GM19193 (cell line): Measurements from ENCODE around the gene IFT80.

Experiments
- POLR2A ChIP-seq: IDR thresholded peaks from 4 replicates; pipeline ENCODE4 v1.6.1; 2011; ENCODE audit not compliant: insufficient read depth, insufficient read length; ENCODE audit errors: extremely low read depth

Gene IFT80

DNA sequence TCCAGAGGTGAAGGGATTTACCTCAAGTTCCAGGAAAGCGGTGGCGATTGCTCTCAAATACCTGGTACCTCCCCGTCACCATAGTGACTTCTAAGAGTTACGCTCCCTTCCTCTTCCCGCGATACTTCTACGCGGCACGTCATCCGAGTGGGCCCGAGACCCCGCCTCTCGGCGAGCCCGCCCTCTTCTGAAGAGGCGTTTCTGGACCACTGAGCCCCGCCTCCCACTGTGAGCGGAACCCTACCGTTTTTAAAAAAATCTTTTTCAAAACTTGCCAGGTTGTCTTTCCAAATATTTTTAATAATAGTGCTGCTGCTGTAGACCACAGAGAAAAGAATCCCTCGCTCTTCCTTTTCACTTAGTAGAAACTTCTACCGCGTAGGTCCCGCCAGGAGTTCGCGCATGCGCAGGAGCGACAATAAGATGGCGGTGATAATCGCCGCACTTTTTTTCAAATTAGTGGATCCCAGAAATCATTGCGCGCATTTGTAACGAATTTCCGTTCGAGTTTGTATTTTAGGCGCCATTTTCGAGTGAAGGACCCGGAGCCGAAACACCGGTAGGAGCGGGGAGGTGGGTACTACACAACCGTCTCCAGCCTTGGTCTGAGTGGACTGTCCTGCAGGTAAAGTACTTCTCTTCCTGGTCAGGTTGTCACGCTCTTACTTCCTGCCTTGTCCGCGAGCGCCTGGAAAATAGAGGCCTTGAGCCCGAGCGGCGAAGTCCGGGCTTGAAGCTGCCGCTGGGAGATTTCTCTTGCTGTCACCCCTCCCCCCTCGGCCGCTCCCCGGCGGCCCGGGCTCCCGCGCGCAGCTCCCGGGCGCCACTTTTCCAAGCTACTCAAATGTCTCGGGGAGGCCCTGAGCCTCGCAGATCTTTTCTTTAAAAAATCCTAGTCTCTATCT lies at the start of gene IFT80, which contains the start of gene SMC4:
Gene IFT80 (minus strand): TSS at position 101 of the 905 bp plus-strand sequence. CDS start 14,625 bp downstream, outside the sequence.
Gene SMC4 (plus strand): TSS at position 526 of the 905 bp plus-strand sequence. CDS start 1,177 bp downstream, outside the sequence.
- peak; percentile 79 for TF ChIP-seq POLR2A

DNA sequence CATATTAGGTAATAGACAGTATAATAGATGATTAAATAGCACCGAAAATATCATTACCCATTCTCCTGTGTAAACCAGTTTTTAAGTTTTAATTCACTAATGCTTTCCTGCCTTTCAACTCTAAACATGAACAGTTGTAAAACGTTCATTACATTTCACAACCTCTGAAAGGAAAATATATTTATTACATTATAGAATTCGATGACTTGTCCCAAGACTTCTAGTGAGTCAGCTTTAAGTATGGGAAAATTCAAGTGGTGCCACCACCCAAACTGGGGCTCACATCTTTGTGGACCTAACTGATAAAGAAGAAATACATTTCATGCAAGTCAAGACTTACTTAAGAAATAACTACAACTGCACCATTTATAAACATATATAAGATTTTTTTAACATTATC lies 48.5 kb upstream of the IFT80 start:
- no peak for TF ChIP-seq POLR2A

DNA sequence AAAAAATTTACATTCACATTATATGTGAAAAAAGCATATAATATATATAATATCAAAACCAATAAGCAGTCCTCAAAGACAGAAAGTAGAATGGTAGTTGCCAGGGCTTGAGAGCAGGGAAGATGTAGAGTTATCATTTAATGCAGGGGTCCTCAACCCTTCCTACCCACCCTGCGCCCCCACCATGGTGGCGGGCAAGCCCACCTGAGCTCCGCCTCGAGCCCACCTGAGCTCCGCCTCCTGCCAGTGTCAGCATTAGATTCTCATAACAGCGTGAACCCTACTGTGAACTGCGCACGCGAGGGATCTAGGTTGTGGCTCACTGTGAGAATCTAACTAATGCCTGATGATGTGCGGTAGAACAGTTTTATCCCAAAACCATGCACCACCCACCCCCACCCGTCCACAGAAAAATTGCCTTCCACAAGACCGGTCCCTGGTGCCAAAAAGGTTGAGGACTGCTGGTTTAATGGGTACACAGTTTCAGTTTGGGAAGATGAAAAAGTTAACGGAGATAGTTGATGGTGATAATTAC lies 47.6 kb upstream of the IFT80 start:
- no peak for TF ChIP-seq POLR2A

DNA sequence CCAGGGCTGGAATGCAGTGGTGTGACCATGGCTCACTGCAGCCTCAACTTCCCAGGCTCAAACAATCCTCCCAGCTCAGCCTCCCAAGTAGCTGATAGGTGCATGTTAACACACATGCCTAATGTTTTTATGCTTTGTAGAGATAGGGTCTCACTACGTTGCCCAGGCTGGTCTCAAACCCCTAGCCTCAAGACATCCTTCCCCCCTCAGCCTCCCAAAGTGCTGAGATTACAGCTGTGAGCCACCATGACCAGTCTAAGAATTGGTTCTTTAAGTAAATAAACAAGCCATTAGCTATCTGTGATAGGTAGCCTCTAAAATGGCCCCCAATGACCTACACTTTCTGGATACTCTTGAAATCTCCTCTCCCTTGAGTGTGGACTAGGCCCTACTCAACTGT lies 46.8 kb upstream of the IFT80 start:
- no peak for TF ChIP-seq POLR2A

DNA sequence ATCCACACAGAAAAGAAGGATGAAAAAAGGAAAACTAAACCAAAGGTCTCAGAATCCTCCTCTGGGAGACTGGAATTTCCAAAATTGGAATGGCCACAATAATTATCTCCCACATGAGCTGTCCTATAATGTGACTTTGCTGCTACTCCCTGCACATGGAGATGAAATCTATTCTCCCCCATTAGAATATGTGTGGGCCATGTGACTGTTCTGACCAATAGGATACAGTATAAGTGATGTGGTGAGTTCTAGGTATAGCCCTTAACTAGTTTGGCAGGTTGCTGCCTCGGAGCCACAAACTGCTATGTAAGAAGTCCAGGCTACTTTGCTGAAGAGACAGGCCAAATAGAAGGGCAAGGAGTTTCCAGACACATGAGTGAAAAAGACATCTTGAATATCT lies 45.4 kb upstream of the IFT80 start:
- TF ChIP-seq POLR2A, result no peak

DNA sequence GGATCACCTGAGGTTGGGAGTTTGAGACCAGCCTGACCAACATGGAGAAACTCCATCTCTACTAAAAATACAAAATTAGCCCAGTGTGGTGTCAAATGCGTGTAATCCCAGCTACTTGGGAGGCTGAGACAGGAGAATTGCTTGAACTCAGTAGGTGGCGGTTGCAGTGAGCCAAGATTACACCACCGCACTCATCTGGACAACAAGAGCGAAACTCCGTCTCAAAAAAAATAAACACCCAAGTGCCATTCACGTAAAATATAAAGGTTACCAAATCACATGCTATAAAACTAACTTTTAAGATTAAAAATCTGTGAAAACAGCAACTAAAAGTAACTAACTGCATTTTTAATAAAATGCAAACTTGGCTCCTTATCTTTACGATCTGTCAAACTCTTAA lies 41.7 kb upstream of the IFT80 start:
- TF ChIP-seq POLR2A, result no peak

DNA sequence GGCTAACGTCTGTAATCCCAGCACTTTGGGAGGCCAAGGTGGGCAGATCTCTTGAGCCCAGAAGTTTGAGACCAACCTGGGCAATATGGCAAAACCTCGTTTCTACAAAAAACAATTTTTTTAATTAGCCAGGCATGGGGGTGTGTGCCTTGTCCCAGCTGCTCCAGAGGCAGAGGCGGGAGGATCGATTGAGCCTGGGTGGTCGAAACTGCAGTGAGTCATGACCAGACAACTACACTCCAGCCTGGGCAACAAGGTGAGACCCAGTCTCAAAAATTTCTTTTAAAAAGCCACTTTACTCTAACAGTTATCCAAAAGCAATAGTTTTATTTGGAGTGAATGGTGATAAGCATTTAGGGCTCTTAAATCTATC lies 38.0 kb upstream of the IFT80 start:
- no peak for TF ChIP-seq POLR2A

DNA sequence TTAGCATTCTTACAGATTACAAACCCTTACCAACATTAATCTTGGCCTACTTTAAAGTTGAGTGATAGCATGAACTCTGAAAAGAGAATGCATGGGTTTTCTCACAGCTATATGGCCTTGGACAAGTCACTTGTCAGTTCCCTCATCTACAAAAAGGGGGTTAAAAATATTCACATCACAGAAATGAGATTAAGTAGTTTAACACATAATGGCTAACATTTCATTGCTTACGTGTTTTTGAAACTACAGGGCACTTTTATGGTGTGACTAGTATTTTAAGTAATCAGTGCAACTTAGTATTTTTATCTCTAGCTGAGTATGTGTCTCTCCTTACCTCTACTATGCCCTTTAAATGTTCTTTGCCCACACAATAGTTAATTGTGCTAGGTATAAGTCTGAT lies 36.7 kb upstream of the IFT80 start:
- no peak for TF ChIP-seq POLR2A

DNA sequence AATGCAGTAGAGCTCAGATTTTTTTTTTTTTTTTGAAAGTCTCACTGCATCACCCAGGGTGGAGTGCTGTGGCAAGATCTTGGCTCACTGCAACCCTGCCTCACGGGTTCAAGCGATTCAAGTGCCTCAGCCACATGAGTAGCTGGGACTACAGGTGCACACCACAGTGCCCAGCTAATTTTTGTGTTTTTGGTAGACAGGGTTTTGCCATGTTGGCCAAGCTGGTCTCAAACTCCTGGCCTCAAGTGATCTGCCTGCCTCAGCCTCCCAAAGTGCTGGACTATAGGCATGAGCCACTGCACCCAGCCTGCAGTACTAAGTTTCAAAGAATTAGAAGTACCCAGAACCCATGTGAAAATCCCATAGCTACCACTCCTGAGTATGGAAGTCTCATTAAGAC lies 36.1 kb upstream of the IFT80 start:
- TF ChIP-seq POLR2A, result no peak

DNA sequence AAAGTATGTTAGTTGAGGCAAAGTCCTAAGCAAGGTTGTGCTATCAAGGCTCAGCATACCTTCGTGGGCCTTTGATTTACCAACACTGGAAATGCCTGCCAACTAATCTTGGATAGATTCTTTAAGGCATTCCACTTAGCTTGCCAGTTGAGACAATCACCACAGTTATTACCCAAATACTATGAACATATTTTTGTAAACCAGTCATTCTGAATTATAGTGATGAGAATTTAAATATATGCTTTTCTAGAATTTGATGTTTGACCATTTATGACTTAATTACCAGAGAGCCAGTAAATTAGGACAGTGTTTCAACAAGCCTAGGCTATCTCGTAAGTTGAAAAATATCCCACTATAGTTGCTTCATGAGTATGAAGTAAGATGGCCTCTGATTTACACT lies 35.0 kb upstream of the IFT80 start:
- no peak for TF ChIP-seq POLR2A

DNA sequence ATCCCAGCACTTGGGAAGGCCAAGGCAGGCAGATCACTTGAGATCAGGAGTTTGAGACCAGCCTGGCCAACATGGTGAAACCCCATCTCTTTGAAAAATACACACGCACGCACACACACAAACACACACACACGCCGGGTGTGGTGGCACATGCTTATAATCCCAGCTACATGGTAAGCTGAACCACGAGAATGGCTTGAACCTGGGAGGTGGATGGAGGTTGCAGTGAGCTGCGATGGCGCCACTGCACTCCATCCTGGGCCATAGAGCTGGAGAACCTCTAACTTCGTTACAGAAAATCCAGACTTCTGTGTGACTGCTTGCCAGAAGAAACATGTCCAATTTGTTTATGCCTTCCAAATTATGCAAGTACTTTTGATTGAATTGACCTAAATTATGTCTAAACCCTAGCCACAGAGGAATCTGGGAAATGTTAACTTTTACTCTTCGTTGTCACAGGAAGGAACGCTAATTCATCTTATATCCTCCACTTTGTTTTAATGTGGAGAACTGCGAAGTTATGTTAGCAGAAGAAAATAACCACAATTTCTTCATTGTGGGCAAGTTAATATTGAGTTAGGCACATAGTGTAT lies 28.9 kb upstream of the IFT80 start:
- TF ChIP-seq POLR2A, result no peak

DNA sequence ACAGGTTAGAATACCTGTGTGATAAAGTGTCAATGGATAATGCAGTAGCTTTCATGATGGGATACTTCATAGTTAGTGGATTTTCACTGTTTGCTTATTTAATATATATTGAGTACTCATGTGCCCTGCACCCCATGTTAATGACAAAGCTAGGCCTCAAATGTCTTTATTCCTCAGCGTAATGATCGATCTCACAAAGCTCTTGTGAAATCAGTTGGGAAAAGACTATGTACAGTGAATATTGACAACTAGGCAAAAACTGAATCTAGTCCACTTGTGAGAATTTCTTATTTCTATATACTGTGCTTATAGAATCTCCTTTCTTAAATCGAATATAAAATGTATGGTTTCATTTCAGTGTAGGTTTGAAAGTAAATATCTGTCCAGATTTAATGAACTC lies 18.3 kb upstream of the IFT80 start:
- no peak for TF ChIP-seq POLR2A

DNA sequence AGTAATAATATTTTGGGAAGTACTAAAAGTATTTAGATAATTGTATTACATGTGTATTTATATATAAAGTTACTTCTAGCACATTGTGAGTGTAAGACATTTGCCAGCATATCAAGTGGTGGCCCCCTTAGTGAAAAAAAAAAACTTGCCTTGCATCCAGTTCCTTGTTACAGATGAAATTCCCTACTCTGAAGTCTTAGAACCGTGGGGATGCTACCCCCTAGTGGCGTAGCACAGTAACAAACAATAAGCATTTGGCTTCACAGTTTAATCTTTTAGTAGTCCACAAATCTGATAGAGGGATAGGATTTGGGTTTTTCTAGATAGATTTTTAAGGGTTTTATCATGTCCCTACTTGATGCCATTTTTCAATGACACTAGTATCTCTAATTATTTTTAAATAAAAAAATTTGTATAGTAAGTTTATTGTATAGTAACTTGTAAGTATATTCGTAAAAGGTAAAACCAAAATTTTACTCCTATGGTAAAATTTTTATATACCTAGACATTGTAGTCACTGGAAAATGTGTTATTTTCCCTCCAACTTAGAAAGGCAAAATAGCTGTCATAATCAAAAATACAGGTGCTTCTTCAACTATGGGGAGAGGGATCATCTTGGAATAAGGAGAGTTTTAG lies 14.7 kb upstream of the IFT80 start:
- TF ChIP-seq POLR2A, result no peak

DNA sequence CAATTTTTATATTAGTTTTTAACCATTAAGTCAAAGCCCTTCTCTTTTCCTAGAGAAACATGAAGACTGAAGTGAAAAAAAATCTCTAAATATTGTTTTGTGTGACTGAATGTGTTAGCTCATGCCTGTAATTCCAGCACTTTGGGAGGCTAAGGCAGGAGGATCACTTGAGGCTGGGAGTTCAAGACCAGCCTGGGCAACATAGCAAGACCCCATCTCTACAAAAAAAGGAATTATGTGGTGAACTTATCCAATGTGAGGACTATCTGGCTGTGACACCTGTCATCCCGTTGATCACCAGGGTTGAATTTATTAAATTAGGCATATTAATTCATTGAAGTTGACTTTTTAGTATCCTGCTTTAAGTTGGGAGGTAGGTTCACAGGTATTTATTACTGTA lies 13.5 kb upstream of the IFT80 start:
- no peak for TF ChIP-seq POLR2A
